IMR-90 (cell line): ENCODE measurements around the gene ARHGAP24. TPM values are rescaled to one million over a fixed set of nuclear protein-coding genes. Genes with fewer than 3 reads are reported as not detected.

Source experiments
- ATAC-seq: fragments of 200-7000 bp; cut with Tn5 transposase; 2 replicates; pipeline ENCODE4 v1.9.1; 2020; ENCODE audit warnings: low read depth, mild to moderate bottlenecking, moderate library complexity
- BruUV-seq: library from RNA; stranded (reverse); fragments of 400-500 nt; replicated peaks from 2 replicates; lab custom pipeline; 2021; lab: Mats Ljungman, UMichigan
- CTCF ChIA-PET: fragments of 300-600 bp; formaldehyde crosslinking; extraction: SDS; loops from one replicate; lab custom pipeline; 2021; ENCODE audit warnings: antibody characterized with exemption; lab: Yijun Ruan, JAX
- POLR2A ChIA-PET: fragments of 300-600 bp; sonication (Branson Sonifier 250); formaldehyde crosslinking; loops from one replicate; lab custom pipeline; 2022; ENCODE audit warnings: antibody characterized with exemption; ENCODE audit not compliant: unreplicated experiment; lab: Charles Lee
- DNase-seq: peaks from one replicate; pipeline ENCODE4 v3.0.0; 2013
- H2AFZ ChIP-seq: replicated peaks from 2 replicates; pipeline ENCODE3; 2013; ENCODE audit warnings: low read length, mild to moderate bottlenecking; ENCODE audit not compliant: poor library complexity
- H2AK5ac ChIP-seq: 2 replicates; pipeline ENCODE4 v1.6.1; 2013; ENCODE audit warnings: low read depth, low read length, inconsistent platforms
- H2AK9ac ChIP-seq: replicated peaks from 2 replicates; pipeline ENCODE3; 2013; ENCODE audit warnings: mild to moderate bottlenecking, low read depth, low read length, moderate library complexity; ENCODE audit not compliant: poor library complexity
- H2BK120ac ChIP-seq: 2 replicates; pipeline ENCODE4 v1.6.1; 2013; ENCODE audit warnings: low read depth, low read length, inconsistent platforms
- H2BK15ac ChIP-seq: 3 replicates; pipeline ENCODE4 v1.6.1; 2013; ENCODE audit warnings: low read depth, low read length, inconsistent platforms
- H2BK20ac ChIP-seq: 2 replicates; pipeline ENCODE4 v1.6.1; 2013; ENCODE audit warnings: low read depth, mild to moderate bottlenecking, inconsistent platforms, low read length, moderate library complexity
- H2BK5ac ChIP-seq: 2 replicates; pipeline ENCODE4 v1.6.1; 2013; ENCODE audit warnings: mild to moderate bottlenecking, low read depth, low read length, inconsistent platforms; ENCODE audit not compliant: poor library complexity, severe bottlenecking
- H3K14ac ChIP-seq: replicated peaks from 2 replicates; pipeline ENCODE4 v1.6.1; 2013; ENCODE audit warnings: low read depth, low read length, inconsistent platforms
- H3K18ac ChIP-seq: 2 replicates; pipeline ENCODE4 v1.6.1; 2013; ENCODE audit warnings: low read depth, low read length, control low read depth
- H3K23ac ChIP-seq: 2 replicates; pipeline ENCODE4 v1.6.1; 2013; ENCODE audit warnings: low read depth, low read length, inconsistent platforms
- H3K27ac ChIP-seq: 2 replicates; pipeline ENCODE4 v1.5.1; 2013; ENCODE audit warnings: mild to moderate bottlenecking, control low read depth, low read length; ENCODE audit not compliant: insufficient read depth
- H3K27me3 ChIP-seq: 2 replicates; pipeline ENCODE4 v1.6.1; 2013; ENCODE audit warnings: low read length; ENCODE audit not compliant: control insufficient read depth, insufficient read depth
- H3K36me3 ChIP-seq: 2 replicates; pipeline ENCODE4 v1.6.1; 2013; ENCODE audit warnings: low read length, mixed read lengths; ENCODE audit not compliant: control insufficient read depth, insufficient read depth
- H3K4ac ChIP-seq: 2 replicates; pipeline ENCODE4 v1.6.1; 2013; ENCODE audit warnings: low read depth, low read length, inconsistent platforms
- H3K4me1 ChIP-seq: 2 replicates; pipeline ENCODE4 v1.6.1; 2013; ENCODE audit warnings: low read length, mixed read lengths; ENCODE audit not compliant: control insufficient read depth, insufficient read depth
- H3K4me2 ChIP-seq: 2 replicates; pipeline ENCODE4 v1.6.1; 2013; ENCODE audit warnings: low read depth, mild to moderate bottlenecking, control low read depth, low read length, moderate library complexity
- H3K4me3 ChIP-seq: 2 replicates; pipeline ENCODE4 v1.5.1; 2013; ENCODE audit warnings: low read depth, mild to moderate bottlenecking, control low read depth, low read length, moderate library complexity; ENCODE audit not compliant: insufficient read depth
- H3K56ac ChIP-seq: 2 replicates; pipeline ENCODE4 v1.6.1; 2013; ENCODE audit warnings: low read length, inconsistent platforms; ENCODE audit not compliant: insufficient read depth; ENCODE audit errors: extremely low read depth
- H3K79me1 ChIP-seq, 2 experiments: 2 replicates each; pipeline ENCODE4 v1.6.1; 2013; ENCODE audit warnings: low read length in 2 of 2, inconsistent platforms in 1 of 2, low read depth in 1 of 2
- H3K9ac ChIP-seq: 2 replicates; pipeline ENCODE4 v1.6.1; 2013; ENCODE audit warnings: low read depth, low read length, control low read depth
- H3K9me1 ChIP-seq: 2 replicates; pipeline ENCODE4 v1.6.1; 2013; ENCODE audit warnings: low read length, inconsistent platforms; ENCODE audit not compliant: insufficient read depth
- H3K9me3 ChIP-seq: 2 replicates; pipeline ENCODE4 v1.6.1; 2013; ENCODE audit warnings: low read length; ENCODE audit not compliant: control insufficient read depth, insufficient read depth
- H4K20me1 ChIP-seq: 2 replicates; pipeline ENCODE4 v1.6.1; 2013; ENCODE audit warnings: low read length, inconsistent platforms; ENCODE audit not compliant: insufficient read depth
- H4K5ac ChIP-seq: 2 replicates; pipeline ENCODE4 v1.6.1; 2013; ENCODE audit warnings: mild to moderate bottlenecking, low read depth, low read length, control low read depth
- H4K8ac ChIP-seq, 2 experiments: 2 replicates each; pipeline ENCODE4 v1.6.1; 2013; ENCODE audit warnings: low read depth in 2 of 2, low read length in 2 of 2, control low read depth in 1 of 2, inconsistent platforms in 1 of 2
- H4K91ac ChIP-seq: 2 replicates; pipeline ENCODE4 v1.6.1; 2013; ENCODE audit warnings: low read depth, low read length, inconsistent platforms; ENCODE audit not compliant: insufficient read depth
- ELK1 ChIP-seq: fragments of 150-350 bp; IDR thresholded peaks from 2 replicates; pipeline ENCODE4 v1.6.1; 2016; ENCODE audit warnings: low read depth, mild to moderate bottlenecking, low read length, moderate library complexity, borderline replicate concordance
- MAFK ChIP-seq: IDR thresholded peaks from 2 replicates; pipeline ENCODE4 v1.6.1; 2012; ENCODE audit warnings: low read depth, low read length, improper control_type of control experiment
- MAZ ChIP-seq: IDR thresholded peaks from 2 replicates; pipeline ENCODE4 v1.6.1; 2012; ENCODE audit warnings: low read depth, mild to moderate bottlenecking, low read length, improper control_type of control experiment, moderate library complexity, borderline replicate concordance
- POLR2A ChIP-seq: IDR thresholded peaks from 2 replicates; pipeline ENCODE4 v1.6.1; 2012; ENCODE audit warnings: mild to moderate bottlenecking, low read depth, low read length
- WGBS, 2 experiments: methylation state at CpG; one replicate each; pipeline versions ENCODE4 v1.1.5 to v1.1.7; 2013; ENCODE audit warnings: missing lambda C conversion rate in 2 of 2; ENCODE audit not compliant: insufficient read length in 1 of 2; ENCODE audit errors: extremely low coverage in 2 of 2; 5-methylcytosine and 5-hydroxymethylcytosine counted together
- dilution Hi-C: fragments of 300-500 bp; cut with HindIII; formaldehyde crosslinking; loops from one replicate; pipeline ENCODE4 v1.14.3; 2018; ENCODE audit warnings: low sequenced_read_pairs; ENCODE audit not compliant: unreplicated experiment
- in situ Hi-C: fragments of 300-500 bp; cut with MboI; formaldehyde crosslinking; loops from 3 replicates; pipeline ENCODE4 v1.14.3; 2019; ENCODE audit warnings: low sequenced_read_pairs, inconsistent platforms, mixed read lengths
- intact Hi-C: fragments of 100-400 bp; cut with micrococcal nuclease; formaldehyde crosslinking; loops from 2 replicates; pipeline ENCODE4 v1.10.0; 2022
- polyA plus RNA-seq, 3 experiments: library from polyadenylated mRNA; depleted of rRNA; stranded (reverse); fragments of >200 nt; gene quantifications; 2 replicates each; pipeline ENCODE4 v1.2.3, GENCODE V29; 2012; ENCODE audit warnings: low replicate concordance in 1 of 3
- total RNA-seq: library from RNA; depleted of rRNA; stranded (reverse); fragments of >200 nt; gene quantifications from 2 replicates; pipeline ENCODE4 v1.2.3, GENCODE V29; 2012

The ARHGAP24 gene
- total and polyA plus RNA-seq, 2 of the 4 experiments (the other 2 are of a cell fraction), result 11.9 to 24.0 TPM

GRCh38 chr4:85870298-85871083 is 395.5 kb downstream of the ARHGAP24 start (continued):
- TF ChIP-seq ELK1 (no peak), POLR2A (no peak)

DNA sequence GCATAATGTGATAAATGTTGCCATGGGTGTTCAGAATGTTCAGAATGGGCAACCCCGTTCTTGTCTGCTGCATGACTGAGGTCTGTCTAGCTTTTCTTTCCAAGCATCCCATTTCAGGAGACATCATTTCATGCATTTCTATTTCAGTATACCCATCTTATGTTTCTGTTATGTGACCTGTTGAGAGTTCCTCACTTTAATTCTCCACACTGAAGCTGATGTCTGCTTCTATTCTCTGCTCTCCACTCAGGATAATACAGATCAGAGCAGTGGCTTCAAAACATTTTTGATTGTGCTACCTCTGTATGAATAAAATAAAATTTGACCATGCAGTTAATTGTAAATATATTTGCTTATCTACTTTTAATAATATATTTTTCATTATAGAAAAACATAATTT is 398.6 kb downstream of the ARHGAP24 start:
- Histone ChIP-seq H3K27me3 (no peaks in the 10 kb centered on the region), H2BK15ac (no peak overlapping the region), H2BK5ac (no peak overlapping the region), H4K91ac (no peak overlapping the region), H3K23ac (no peak overlapping the region), H2BK20ac (no peak overlapping the region), H3K9me1 (no peaks in the 10 kb centered on the region; the same call in 1 of the 2 replicates), H3K9me3 (no peaks in the 10 kb centered on the region), H2AFZ (no peak overlapping the region), H3K79me1 (peaks cover 17 to 37% of the 10 kb centered on the region in 2 experiments), H3K4ac (no peak overlapping the region), H3K56ac (no peak overlapping the region), H3K27ac (no peak overlapping the region), H3K4me2 (no peak overlapping the region), H4K5ac (no peak overlapping the region), H2AK9ac (no peak overlapping the region), H3K4me1 (0 out of 2 replicates have a peak, but pooled peaks cover 2% of the 10 kb centered on the region), H3K4me3 (no peak overlapping the region), H2BK120ac (no peak overlapping the region), H2AK5ac (no peak overlapping the region), H3K36me3 (no peaks in the 10 kb centered on the region), H4K20me1 (0 out of 2 replicates have a peak, but pooled peaks cover 4% of the 10 kb centered on the region), H3K18ac (no peak overlapping the region), H3K9ac (no peak overlapping the region), H4K8ac (no peak overlapping the region), H3K14ac (no peak overlapping the region)
- dilution Hi-C loops (no loop called here), intact Hi-C loops (no loop called here), in situ Hi-C loops (no loop called here)
- BruUV-seq, result no TSS peak
- CTCF ChIA-PET, result no interaction called here
- no peak for ATAC-seq
- TF ChIP-seq MAZ, result no peak
- TF ChIP-seq MAFK, result no peak
- DNase-seq, result no peak
- POLR2A ChIA-PET, result no interaction called here
- WGBS, 2 experiments, result no CpG with 5 or more reads among the region's 1 CpG
